WTC11 (cell line): Measurements from ENCODE around the gene CLEC7A. TPM values are rescaled to one million over a fixed set of nuclear protein-coding genes. Genes with fewer than 3 reads are reported as not detected.

Source experiments
- ATAC-seq: fragments of 200-7000 bp; cut with Tn5 transposase; 2 replicates; pipeline ENCODE4 v1.10.0; 2021; ENCODE audit warnings: mild to moderate bottlenecking, moderate library complexity
- CTCF ChIA-PET: fragments of 300-600 bp; sonication (Branson Sonifier 250); formaldehyde crosslinking; loops from one replicate; lab custom pipeline; 2021; ENCODE audit warnings: antibody characterized with exemption; lab: Charles Lee
- POLR2A ChIA-PET: fragments of 350-600 bp; sonication (Branson Sonifier 250); formaldehyde crosslinking; loops from one replicate; lab custom pipeline; 2021; ENCODE audit warnings: antibody characterized with exemption; lab: Charles Lee
- DNase-seq: peaks from one replicate; pipeline ENCODE4 v3.0.0; 2021; ENCODE audit warnings: low spot score
- H3K27ac Mint-ChIP-seq: 2 replicates; pipeline ENCODE4 v1.8.0; 2021; ENCODE audit warnings: mixed read lengths
- H3K27me3 Mint-ChIP-seq: 2 replicates; pipeline ENCODE4 v1.8.0; 2021; ENCODE audit warnings: low read depth, mild to moderate bottlenecking, moderate library complexity, mixed read lengths
- H3K36me3 Mint-ChIP-seq: 2 replicates; pipeline ENCODE4 v1.8.0; 2021; ENCODE audit warnings: mixed read lengths
- H3K4me1 Mint-ChIP-seq: 2 replicates; pipeline ENCODE4 v1.8.0; 2022; ENCODE audit warnings: mixed read lengths
- H3K4me3 Mint-ChIP-seq: 2 replicates; pipeline ENCODE4 v1.8.0; 2021; ENCODE audit warnings: mild to moderate bottlenecking, moderate library complexity, mixed read lengths
- H3K9me3 Mint-ChIP-seq: 2 replicates; pipeline ENCODE4 v1.8.0; 2021; ENCODE audit warnings: mixed read lengths
- CBFB ChIP-seq: sonication (generic); formaldehyde crosslinking; IDR thresholded peaks from 2 replicates; pipeline ENCODE4 v1.8.1; 2022; ENCODE audit warnings: mild to moderate bottlenecking, low read depth, missing genetic modification reagents
- CDX4 ChIP-seq: fragments of 250-450 bp; sonication (Bioruptor Pico); IDR thresholded peaks from 2 replicates; pipeline ENCODE4 v1.9.0; 2021; ENCODE audit warnings: moderate library complexity, mild to moderate bottlenecking, inconsistent platforms, borderline replicate concordance
- CREB1 ChIP-seq: sonication (generic); formaldehyde crosslinking; IDR thresholded peaks from 2 replicates; pipeline ENCODE4 v1.8.0; 2023; ENCODE audit warnings: mild to moderate bottlenecking, missing genetic modification reagents
- CREM ChIP-seq: sonication (generic); formaldehyde crosslinking; IDR thresholded peaks from 2 replicates; pipeline ENCODE4 v1.8.1; 2022; ENCODE audit warnings: mild to moderate bottlenecking, missing genetic modification reagents, moderate library complexity
- E2F5 ChIP-seq: sonication (generic); formaldehyde crosslinking; IDR thresholded peaks from 2 replicates; pipeline ENCODE4 v1.8.1; 2022; ENCODE audit warnings: mild to moderate bottlenecking, moderate library complexity, missing genetic modification reagents
- ELF4 ChIP-seq: sonication (generic); formaldehyde crosslinking; IDR thresholded peaks from 2 replicates; pipeline ENCODE4 v1.8.1; 2022; ENCODE audit warnings: low read depth, mild to moderate bottlenecking, moderate library complexity, missing genetic modification reagents
- ERG ChIP-seq: fragments of 250-450 bp; sonication (Bioruptor Pico); IDR thresholded peaks from 2 replicates; pipeline ENCODE4 v1.8.0; 2021; ENCODE audit warnings: mild to moderate bottlenecking
- ETV6 ChIP-seq: sonication (generic); formaldehyde crosslinking; IDR thresholded peaks from 2 replicates; pipeline ENCODE4 v1.8.1; 2022; ENCODE audit warnings: mild to moderate bottlenecking, missing genetic modification reagents
- NFE2L1 ChIP-seq: sonication (generic); formaldehyde crosslinking; IDR thresholded peaks from 2 replicates; pipeline ENCODE4 v1.8.1; 2023; ENCODE audit warnings: missing genetic modification reagents
- NR1H2 ChIP-seq: sonication (generic); formaldehyde crosslinking; IDR thresholded peaks from 2 replicates; pipeline ENCODE4 v1.9.0; 2021; ENCODE audit warnings: mild to moderate bottlenecking, moderate library complexity, missing genetic modification reagents
- NR2C2 ChIP-seq: sonication (generic); formaldehyde crosslinking; IDR thresholded peaks from 2 replicates; pipeline ENCODE4 v1.8.0; 2022; ENCODE audit warnings: mild to moderate bottlenecking, missing genetic modification reagents
- OVOL2 ChIP-seq: fragments of 250-450 bp; sonication (Bioruptor Pico); IDR thresholded peaks from 2 replicates; pipeline ENCODE4 v1.9.0; 2021; ENCODE audit warnings: mild to moderate bottlenecking, borderline replicate concordance
- SMAD3 ChIP-seq: sonication (generic); formaldehyde crosslinking; IDR thresholded peaks from 2 replicates; pipeline ENCODE4 v1.8.0; 2022; ENCODE audit warnings: missing genetic modification reagents, mild to moderate bottlenecking, borderline replicate concordance
- SP1 ChIP-seq: sonication (generic); formaldehyde crosslinking; conservative IDR thresholded peaks from 2 replicates; pipeline ENCODE4 v1.8.1; 2022; ENCODE audit warnings: missing genetic modification reagents
- STAT6 ChIP-seq: sonication (generic); formaldehyde crosslinking; conservative IDR thresholded peaks from 2 replicates; pipeline ENCODE4 v1.8.1; 2023; ENCODE audit warnings: mild to moderate bottlenecking, low read depth, missing genetic modification reagents, moderate library complexity
- TEAD4 ChIP-seq: sonication (generic); formaldehyde crosslinking; IDR thresholded peaks from 2 replicates; pipeline ENCODE4 v1.8.0; 2022; ENCODE audit warnings: mild to moderate bottlenecking, missing genetic modification reagents
- ZNF219 ChIP-seq: sonication (generic); formaldehyde crosslinking; IDR thresholded peaks from 2 replicates; pipeline ENCODE4 v1.8.0; 2023; ENCODE audit warnings: missing genetic modification reagents, mild to moderate bottlenecking, borderline replicate concordance
- ZNF416 ChIP-seq: fragments of 250-450 bp; sonication (Bioruptor Pico); IDR thresholded peaks from 2 replicates; pipeline ENCODE4 v1.9.0; 2021; ENCODE audit warnings: mild to moderate bottlenecking, inconsistent platforms
- total RNA-seq: library from RNA; stranded (reverse); gene quantifications from 3 replicates; pipeline ENCODE4 v1.2.3, GENCODE V29; 2021
- TF ChIP-seq, protein P1 (sequence below): sonication (generic); formaldehyde crosslinking; IDR thresholded peaks from 2 replicates; pipeline ENCODE4 v1.8.1; 2022; ENCODE audit warnings: low read depth, missing genetic modification reagents, borderline replicate concordance
- TF ChIP-seq, protein P2 (sequence below): sonication (generic); formaldehyde crosslinking; IDR thresholded peaks from 2 replicates; pipeline ENCODE4 v1.8.1; 2023; ENCODE audit warnings: mild to moderate bottlenecking, missing genetic modification reagents, moderate library complexity

The CLEC7A gene
- total RNA-seq, 1 experiment from 2014 or later = 0.48 TPM

- no peak for ATAC-seq
- Mint-ChIP-seq H3K27me3 (no peaks in the 10 kb centered on the region), H3K36me3 (peaks cover 4% of the 10 kb centered on the region; the same call in 1 of the 2 replicates), H3K27ac (no peak overlapping the region), H3K4me1 (peaks cover 8% of the 10 kb centered on the region), H3K4me3 (no peak overlapping the region), H3K9me3 (peaks cover 12% of the 10 kb centered on the region)
- no peak for TF ChIP-seq STAT6 (CRISPR knock-in tag)
- TF ChIP-seq TEAD4 (CRISPR knock-in tag) = no peak
- TF ChIP-seq ERG (CRISPR knock-in tag) = no peak
- no peak for TF ChIP-seq CREM (CRISPR knock-in tag)
- TF ChIP-seq ZNF416 (CRISPR knock-in tag) = no peak
- TF ChIP-seq ZNF219 (CRISPR knock-in tag) = no peak
- TF ChIP-seq NR2C2 (CRISPR knock-in tag) = no peak
- TF ChIP-seq CDX4 (CRISPR knock-in tag) = no peak
- TF ChIP-seq NFE2L1 (CRISPR knock-in tag) = no peak
- no peak for TF ChIP-seq NR1H2 (CRISPR knock-in tag)
- no peak for TF ChIP-seq ETV6
- no peak for TF ChIP-seq CBFB (CRISPR knock-in tag)
- no peak for TF ChIP-seq SMAD3 (CRISPR knock-in tag)
- TF ChIP-seq E2F5 (CRISPR knock-in tag) = no peak
- TF ChIP-seq, protein P1, sequence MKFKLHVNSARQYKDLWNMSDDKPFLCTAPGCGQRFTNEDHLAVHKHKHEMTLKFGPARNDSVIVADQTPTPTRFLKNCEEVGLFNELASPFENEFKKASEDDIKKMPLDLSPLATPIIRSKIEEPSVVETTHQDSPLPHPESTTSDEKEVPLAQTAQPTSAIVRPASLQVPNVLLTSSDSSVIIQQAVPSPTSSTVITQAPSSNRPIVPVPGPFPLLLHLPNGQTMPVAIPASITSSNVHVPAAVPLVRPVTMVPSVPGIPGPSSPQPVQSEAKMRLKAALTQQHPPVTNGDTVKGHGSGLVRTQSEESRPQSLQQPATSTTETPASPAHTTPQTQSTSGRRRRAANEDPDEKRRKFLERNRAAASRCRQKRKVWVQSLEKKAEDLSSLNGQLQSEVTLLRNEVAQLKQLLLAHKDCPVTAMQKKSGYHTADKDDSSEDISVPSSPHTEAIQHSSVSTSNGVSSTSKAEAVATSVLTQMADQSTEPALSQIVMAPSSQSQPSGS (CRISPR knock-in tag) = no peak
- TF ChIP-seq CREB1 (CRISPR knock-in tag) = no peak
- TF ChIP-seq ELF4 = no peak
- TF ChIP-seq OVOL2 = no peak
- TF ChIP-seq SP1 (CRISPR knock-in tag) = no peak
- TF ChIP-seq, protein P2, sequence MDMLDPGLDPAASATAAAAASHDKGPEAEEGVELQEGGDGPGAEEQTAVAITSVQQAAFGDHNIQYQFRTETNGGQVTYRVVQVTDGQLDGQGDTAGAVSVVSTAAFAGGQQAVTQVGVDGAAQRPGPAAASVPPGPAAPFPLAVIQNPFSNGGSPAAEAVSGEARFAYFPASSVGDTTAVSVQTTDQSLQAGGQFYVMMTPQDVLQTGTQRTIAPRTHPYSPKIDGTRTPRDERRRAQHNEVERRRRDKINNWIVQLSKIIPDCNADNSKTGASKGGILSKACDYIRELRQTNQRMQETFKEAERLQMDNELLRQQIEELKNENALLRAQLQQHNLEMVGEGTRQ (CRISPR knock-in tag) = no peak
- ChIA-PET POLR2A (no interaction called here), CTCF (no interaction called here)
- DNase-seq = no peak
These were observed 45.3 kb downstream of the CLEC7A start for GRCh38 chr12:10084733-10085132.
